NCI-H2107 treated with DMSO at 0.1 percent for 48 hours (cell line): ENCODE data around the gene GLIS1.

Experiments used
- DNase-seq: peaks from one replicate; lab custom pipeline; 2025; ENCODE audit not compliant: unreplicated experiment; lab: John Stamatoyannopoulos, UW

Gene GLIS1

DNA sequence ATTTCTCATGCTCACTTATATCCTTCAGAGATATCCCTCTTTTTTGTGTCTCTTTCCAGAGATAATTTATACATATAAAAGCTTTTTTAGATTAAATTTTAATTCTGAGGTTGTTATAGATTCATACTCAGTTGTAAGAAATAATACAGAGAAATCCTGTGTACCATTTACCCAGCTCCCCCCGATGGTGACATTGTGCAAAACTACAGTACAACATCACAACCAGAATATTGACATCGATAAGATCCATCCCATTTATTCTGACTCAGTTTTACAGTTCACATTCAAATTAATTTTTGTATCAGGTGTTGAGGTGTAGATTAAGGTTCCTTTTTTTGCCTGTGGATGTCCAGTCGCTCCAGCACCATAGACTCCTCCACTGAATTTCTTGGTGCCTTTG lies 265.5 kb downstream of the GLIS1 start:
- no peak for DNase-seq

DNA sequence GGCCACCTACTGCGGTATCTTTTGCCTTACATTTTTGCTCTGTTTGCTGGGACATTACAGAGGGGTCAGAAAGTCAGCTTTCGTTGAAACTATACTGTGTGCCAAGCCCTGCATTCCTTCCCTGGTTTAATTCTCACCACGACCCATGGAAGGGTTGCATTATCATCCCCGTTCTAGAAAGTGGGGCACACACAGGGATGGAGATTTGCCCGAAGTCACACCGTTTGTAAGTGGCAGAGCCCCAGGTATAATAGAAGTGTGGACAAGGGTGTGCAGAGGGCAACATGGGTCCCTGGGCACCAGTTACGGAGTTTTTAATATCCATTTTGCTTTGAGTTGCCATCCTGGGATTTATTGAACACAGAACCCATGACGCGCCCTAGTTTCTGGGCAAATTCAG lies 268.0 kb downstream of the GLIS1 start:
- no peak for DNase-seq

- DNase-seq, result no peak
These were observed 268.4 kb downstream of the GLIS1 start for GRCh38 chr1:53470584-53470983.

- peak; percentile 8 for DNase-seq
These were observed 268.8 kb downstream of the GLIS1 start for GRCh38 chr1:53470155-53470554.

- no peak for DNase-seq
These were observed 269.6 kb downstream of the GLIS1 start for GRCh38 chr1:53469373-53469772.

- DNase-seq, result no peak
These were observed 270.6 kb downstream of the GLIS1 start for GRCh38 chr1:53468374-53468773.

DNA sequence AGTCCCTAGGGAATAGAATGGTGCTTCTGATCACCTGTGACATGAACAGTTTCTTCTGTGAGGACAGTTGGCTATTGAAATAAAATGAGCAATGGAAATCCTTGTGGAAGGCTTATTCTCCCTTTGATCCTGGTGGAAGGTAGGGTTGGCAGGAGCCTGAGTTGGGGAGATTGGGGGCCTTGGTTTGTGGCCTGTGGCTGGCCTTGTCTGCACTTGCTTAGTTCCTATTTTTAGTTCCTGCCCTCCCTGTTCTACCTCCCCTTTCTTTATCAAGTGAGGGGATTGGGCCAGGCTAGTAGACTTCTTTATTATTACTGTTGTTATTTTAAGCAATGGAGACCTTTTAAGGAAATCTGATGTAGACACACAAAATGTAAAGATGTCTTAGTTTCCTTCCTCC lies 271.6 kb downstream of the GLIS1 start:
- DNase-seq, result no peak

DNA sequence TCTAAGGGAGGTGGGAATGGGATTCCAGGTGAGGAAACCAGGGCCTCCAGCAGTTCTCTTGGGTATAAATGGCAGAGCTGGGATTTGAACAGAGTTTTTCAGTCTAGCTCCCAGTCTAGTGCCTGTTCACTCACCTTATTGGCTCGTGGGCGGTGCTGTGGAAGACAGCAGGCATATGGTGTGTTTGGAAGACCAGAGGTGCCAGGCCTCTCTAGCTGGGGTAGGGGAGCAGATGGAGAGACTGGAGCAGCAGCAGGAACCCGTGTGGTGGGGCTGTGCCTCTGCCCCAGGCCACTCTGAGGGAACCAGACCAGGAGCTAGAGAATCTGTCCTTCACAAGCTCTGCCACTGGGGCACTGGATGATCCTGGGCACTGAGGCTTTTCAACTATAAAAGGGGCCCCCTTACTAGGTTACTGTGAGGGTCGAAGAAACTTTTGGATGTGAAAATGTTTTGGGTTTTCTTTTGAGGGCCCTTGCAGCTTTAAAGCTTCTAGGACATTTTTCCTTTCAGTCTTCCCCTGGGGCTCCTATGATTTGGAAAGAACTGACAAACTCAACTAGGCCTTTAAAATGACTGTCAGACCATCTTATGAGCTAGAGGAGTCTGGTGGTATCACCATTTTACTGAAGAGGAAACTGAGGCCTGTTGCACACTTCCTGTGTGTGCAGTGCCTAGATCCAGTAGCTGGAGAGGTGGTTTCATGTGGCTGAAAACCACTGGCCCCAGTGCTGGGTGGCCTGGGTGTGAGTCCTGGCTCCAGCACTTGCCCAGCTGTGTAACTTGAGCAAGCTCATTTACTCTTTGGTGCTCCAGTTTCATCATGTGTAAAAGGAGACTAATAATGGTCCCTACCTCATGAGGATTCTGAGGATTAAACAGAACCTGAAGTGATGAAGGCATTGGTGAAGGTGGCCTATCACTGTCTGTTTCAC lies 273.7 kb downstream of the GLIS1 start:
- DNase-seq, result no peak

- no peak for DNase-seq
These were observed 274.7 kb downstream of the GLIS1 start for GRCh38 chr1:53463961-53464899.

DNA sequence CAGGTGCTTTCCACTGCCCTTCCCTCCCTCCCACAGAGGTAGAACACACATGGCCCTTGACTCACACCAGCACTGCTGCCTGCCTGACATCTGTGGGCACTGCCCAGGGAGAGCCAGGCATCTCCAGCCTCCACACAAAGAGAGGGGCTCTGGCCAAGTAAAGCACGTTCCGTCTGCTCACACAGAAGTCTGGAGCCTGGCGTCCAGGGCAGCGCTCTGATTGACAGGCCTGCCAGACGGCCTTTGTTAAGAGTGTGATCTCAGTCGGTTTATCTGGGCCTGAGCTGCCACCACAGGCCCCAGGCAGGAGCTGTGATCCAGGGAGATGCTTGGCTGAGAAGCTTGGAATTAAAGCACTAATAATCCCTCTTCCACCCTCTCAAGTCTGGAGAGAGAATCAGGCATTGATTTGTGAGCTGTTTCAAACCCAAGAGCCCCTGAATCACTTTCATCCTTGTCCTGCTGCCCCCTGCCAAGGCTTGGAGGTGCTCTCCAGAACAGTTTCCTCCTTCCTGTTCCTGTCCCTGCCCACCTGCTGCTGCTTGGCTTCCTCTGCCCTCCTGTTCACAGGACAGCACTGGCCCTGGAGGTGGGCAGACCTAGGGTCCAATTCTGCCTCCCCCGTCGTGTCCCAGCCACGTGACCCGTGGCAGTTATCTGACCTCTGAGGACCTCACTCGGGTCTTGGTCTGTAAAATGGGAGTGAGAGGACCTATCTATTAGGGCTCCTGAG lies 276.0 kb downstream of the GLIS1 start:
- DNase-seq, result no peak

GRCh38 chr1:53462193-53462592 lies 276.8 kb downstream of the GLIS1 start:
- DNase-seq, result no peak

DNA sequence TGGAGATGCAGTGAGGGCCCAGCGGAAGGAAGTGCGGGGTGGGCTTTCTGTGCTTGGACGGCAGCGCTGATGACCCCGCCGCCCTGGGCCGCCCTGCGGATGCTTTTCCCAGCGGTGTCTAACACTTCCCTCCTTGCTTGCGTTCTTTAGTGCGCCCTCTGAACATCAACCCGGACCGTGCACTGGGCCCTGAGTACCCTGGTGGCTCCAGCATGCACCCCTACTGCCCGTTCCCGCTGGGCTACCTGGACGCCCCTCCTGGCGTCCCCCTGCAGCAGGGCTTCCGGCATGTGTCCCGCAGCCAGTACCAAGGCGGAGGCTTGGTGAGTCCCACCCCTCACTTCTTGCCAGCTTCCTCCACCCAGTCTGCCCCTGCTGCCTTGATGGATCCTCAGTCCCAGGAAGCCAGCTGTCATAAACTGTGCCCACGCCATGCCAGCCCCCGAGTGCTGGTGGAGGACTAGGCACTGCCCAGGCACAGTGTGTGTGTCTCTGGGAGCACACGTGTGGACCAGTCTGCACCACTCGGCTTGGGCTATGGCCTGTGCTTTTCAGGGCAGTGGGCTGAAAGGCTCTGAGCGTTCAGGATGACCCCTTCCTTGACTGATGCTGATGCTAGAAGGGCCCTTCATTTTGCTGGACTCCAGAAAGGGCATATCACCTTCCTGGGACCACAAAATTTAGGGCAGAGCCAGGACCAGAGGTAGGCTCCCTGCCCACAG lies 277.5 kb downstream of the GLIS1 start:
- no peak for DNase-seq

- no peak for DNase-seq
These were observed 278.2 kb downstream of the GLIS1 start for GRCh38 chr1:53460666-53461322.

- no peak for DNase-seq
These were observed 278.7 kb downstream of the GLIS1 start for GRCh38 chr1:53460211-53460634.

- DNase-seq, result no peak
These were observed 279.4 kb downstream of the GLIS1 start, which contains the start of gene DMRTB1 for GRCh38 chr1:53459321-53460175. TSS of gene DMRTB1 (plus strand) at chr1:53459399. CDS start at chr1:53459454, 55 bp downstream.

DNA sequence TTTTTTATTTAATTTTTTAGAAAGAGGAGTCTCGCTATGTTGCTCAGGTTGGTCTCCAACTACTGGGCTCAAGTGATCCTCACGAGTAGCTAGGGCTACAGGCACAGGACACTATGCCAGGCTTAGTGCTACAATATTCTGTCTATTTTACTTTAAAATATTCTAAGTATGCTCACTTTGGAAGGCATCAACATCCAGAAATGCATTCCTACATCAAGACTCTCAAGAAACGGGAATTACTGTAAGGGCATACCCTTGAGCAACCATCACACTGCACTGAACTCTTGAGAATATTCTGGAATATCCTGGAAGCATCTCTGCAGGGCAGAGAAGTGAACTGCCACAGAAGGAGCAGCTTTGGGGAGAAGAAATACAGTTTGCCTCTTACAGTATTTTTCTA lies 280.3 kb downstream of the GLIS1 start:
- no peak for DNase-seq
